Left lung (tissue), 10 donors: ENCODE data around the gene SCAI. TPM values are rescaled to one million over a fixed set of nuclear protein-coding genes. Genes with fewer than 3 reads are reported as not detected.
A peak's percentile ranks its signal among the peaks of the same experiment; 100 is the strongest.

ENCODE experiments used
- ATAC-seq: fragments of 200-7000 bp; cut with Tn5 transposase; one replicate; pipeline ENCODE4 v1.9.1; 2020; ENCODE audit warnings: moderate library complexity
- DNase-seq, 4 donors: peaks; one replicate each; pipeline ENCODE4 v3.0.0-alpha.2; 2013 to 2020
- H3K27ac ChIP-seq, 2 donors: fragments of 200-600 bp; sonication (generic) in 1 of 2; one replicate each; pipeline versions ENCODE4 v1.5.0 to v1.8.0; 2020 to 2021
- H3K27me3 ChIP-seq, 2 donors: fragments of 200-600 bp; sonication (generic) in 1 of 2; one replicate each; pipeline versions ENCODE4 v1.5.0 to v1.8.0; 2020 to 2021
- H3K36me3 ChIP-seq, 2 donors: fragments of 200-600 bp; sonication (generic) in 1 of 2; one replicate each; pipeline versions ENCODE4 v1.5.0 to v1.8.0; 2020 to 2021
- H3K4me1 ChIP-seq, 2 donors: fragments of 200-600 bp; one replicate each; pipeline ENCODE4 v1.8.0; 2021
- H3K4me3 ChIP-seq, 2 donors: fragments of 200-600 bp; sonication (generic) in 1 of 2; one replicate each; pipeline versions ENCODE4 v1.5.0 to v1.8.0; 2020 to 2021; ENCODE audit warnings: mild to moderate bottlenecking in 1 of 2
- H3K9me3 ChIP-seq, 2 donors: fragments of 200-600 bp; sonication (generic) in 1 of 2; one replicate each; pipeline versions ENCODE4 v1.5.0 to v1.8.0; 2020 to 2021
- intact Hi-C, 2 donors: fragments of 100-400 bp; cut with DNase I; formaldehyde crosslinking; loops; one replicate each; pipeline versions ENCODE4 v1.11.2 to v1.14.2; 2022
- polyA plus RNA-seq, 6 donors: library from polyadenylated mRNA; unstranded; fragments of 120-200 nt; gene quantifications; one replicate each; pipeline ENCODE4 v1.2.1, GENCODE V29; 2013; ENCODE audit not compliant: insufficient read length in 6 of 6
- total RNA-seq, 2 donors: library from RNA; stranded (reverse); fragmentation: NEBNext Ultra II Directional; extraction: Animal tissue kit (Norgen Biotek cat#: 25700); gene quantifications; one replicate each; pipeline ENCODE4 v1.2.1, GENCODE V29; 2021
- TF ChIP-seq, protein P1 (sequence below), 2 donors: fragments of 200-600 bp; sonication (generic) in 1 of 2; IDR thresholded peaks; one replicate each; pipeline versions ENCODE4 v1.5.0 to v1.8.0; 2021; ENCODE audit warnings: antibody characterized with exemption in 2 of 2
- donor health status: DM: no; HTN: yes; CAD: no.
- donor health status: DM: no; HTN: no; CAD: no.

Gene SCAI
- total and polyA plus RNA-seq, 8 donors = 12.7 to 22.7 (median 15.7) TPM

DNA sequence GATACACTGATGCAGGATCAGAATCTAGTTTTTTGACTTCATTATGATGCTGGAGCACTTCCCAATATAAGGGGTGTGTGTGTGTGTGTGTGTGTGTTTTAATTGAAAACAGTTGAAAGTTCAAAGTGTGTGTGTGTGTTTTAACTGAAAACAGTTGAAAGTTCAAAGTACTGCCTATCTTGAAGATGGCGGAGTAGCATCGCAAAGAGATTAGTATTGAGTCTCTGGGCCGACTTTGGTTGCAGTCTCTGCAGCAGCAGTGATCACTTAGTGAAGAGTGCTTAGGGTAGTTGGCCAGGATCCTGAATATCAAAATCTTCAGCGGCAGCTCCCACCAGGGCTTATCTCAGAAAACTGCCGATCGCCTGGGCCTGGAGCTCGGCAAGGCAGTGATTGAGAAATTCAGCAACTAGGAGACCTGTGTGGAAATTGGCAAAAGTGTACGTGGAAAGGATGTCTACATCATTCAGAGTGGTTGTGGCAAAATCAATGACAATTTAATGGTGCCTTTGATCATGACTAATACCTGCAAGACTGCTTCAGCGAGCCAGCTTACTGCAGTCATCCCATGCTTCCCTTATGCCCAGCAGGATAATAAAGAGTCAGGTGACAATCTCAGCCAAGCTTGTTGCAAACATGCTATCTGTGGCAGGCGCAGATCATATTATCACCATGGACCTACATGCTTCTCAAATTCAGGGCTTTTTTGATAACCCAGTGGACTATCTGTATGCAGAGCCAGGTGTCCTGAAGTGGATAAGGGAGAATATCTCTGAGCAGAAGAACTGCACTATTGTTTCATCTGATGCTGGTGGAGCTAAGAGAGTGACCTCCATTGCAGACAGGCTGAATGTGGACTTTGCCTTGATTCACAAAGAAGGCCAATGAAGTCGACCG is 7.3 kb upstream of the SCAI start:
- TF ChIP-seq, protein P1, sequence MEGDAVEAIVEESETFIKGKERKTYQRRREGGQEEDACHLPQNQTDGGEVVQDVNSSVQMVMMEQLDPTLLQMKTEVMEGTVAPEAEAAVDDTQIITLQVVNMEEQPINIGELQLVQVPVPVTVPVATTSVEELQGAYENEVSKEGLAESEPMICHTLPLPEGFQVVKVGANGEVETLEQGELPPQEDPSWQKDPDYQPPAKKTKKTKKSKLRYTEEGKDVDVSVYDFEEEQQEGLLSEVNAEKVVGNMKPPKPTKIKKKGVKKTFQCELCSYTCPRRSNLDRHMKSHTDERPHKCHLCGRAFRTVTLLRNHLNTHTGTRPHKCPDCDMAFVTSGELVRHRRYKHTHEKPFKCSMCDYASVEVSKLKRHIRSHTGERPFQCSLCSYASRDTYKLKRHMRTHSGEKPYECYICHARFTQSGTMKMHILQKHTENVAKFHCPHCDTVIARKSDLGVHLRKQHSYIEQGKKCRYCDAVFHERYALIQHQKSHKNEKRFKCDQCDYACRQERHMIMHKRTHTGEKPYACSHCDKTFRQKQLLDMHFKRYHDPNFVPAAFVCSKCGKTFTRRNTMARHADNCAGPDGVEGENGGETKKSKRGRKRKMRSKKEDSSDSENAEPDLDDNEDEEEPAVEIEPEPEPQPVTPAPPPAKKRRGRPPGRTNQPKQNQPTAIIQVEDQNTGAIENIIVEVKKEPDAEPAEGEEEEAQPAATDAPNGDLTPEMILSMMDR (IDR thresholded peaks at IDR 0.05) = no peak
- Histone ChIP-seq H3K9me3 (no peaks in the 10 kb centered on the region), H3K4me1 (peaks cover 4 to 18% of the 10 kb centered on the region in 2 donors), H3K4me3 (no peak overlapping the region), H3K27ac (no peak overlapping the region), H3K27me3 (no peaks in the 10 kb centered on the region), H3K36me3 (peaks cover 3 to 65% of the 10 kb centered on the region in 2 donors)
- intact Hi-C loops = loop anchor here in 1 of 2 donors (10.0 kb wide), 1 partner anchor 206 kb away; the partner anchor contains the start of gene GOLGA1
- DNase-seq = no peak
- no peak for ATAC-seq

DNA sequence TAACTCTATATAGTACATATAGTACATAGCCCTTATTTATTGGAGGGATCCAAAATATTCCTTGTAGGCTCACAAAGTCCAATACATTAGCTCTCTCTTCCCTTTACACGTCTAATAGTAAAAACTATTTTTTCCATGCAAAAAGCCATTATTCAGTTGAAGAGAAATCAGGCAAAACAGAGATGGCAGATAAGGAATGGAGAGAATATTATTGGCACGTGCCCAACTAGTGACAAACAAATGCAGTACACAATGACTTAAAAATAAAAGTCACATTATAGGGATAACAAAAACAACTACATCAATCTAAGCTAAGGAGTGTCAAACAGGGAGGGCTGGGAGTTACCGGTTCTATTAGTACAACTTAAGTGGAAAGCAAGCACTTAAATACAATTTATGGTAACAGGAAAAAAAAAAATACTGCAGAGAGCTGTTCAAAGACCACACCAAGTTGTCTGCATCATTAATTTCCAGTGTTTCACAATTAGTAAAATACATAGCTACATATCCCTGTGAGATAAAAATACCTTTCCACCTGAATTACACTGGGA is 4.1 kb upstream of the SCAI start:
- intact Hi-C loops = no loop called here
- TF ChIP-seq, protein P1 (IDR thresholded peaks at IDR 0.05) = no peak
- H3K36me3 ChIP-seq = peaks cover 3 to 35% of the 10 kb centered on the region in 2 donors
- no peak overlapping the region for H3K4me3 ChIP-seq
- H3K27me3 ChIP-seq = no peaks in the 10 kb centered on the region
- H3K27ac ChIP-seq = no peak overlapping the region
- DNase-seq = no peak
- no peaks in the 10 kb centered on the region for H3K9me3 ChIP-seq
- ATAC-seq = peak; percentile 5
- H3K4me1 ChIP-seq = peaks cover 4 to 26% of the 10 kb centered on the region in 2 donors

DNA sequence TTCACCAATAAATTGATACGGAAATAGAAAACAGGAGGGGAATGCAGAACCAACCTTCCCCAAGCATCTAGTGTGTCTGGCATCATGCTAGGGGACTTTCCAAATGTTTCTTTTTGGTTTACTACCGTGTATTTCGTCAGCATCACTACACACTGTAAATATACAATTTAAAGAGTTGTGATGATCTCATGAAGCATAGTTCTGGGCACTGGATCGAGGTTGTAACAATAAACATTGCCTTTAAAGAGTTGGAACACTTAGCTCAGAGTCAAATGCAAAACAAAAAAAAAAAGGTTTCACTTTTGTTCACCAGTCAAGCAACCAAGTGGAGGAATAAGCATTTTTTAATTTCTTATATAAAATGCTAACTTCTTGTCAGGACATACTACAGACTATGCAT is 2.9 kb upstream of the SCAI start:
- intact Hi-C loops = no loop called here
- DNase-seq = peak in 1 of 4 donors; percentile 33
- peak overlapping the region in 1 of 2 donors; percentile 19 for H3K27ac ChIP-seq

DNA sequence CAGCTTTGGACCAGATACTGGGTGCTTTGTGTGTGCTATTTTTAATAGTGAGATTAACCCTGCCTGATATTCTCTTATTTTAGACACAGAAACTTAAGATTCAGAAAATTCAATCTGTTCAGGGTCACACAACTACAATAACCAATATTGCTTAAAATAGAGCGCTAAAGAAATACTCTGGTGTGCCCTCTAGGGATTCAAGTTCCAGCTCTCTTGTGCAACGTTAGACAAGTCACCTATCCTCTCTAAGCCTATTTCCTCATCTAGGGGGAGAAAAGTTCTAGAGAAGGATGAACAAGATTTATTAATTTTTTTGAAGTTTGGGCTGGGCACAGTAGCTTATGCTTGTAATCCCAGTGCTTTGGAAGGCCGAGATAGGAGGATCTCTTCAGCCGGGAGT is 2.1 kb upstream of the SCAI start:
- TF ChIP-seq, protein P1 (IDR thresholded peaks at IDR 0.05) = no peak
- Histone ChIP-seq H3K9me3 (no peaks in the 10 kb centered on the region), H3K4me1 (peaks cover 4 to 36% of the 10 kb centered on the region in 2 donors), H3K4me3 (no peak overlapping the region), H3K27ac (no peak overlapping the region), H3K27me3 (no peaks in the 10 kb centered on the region), H3K36me3 (peaks cover 0 to 14% of the 10 kb centered on the region in 2 donors)
- ATAC-seq (no peak), DNase-seq (no peak)
- intact Hi-C loops = no loop called here

More for the DNA sequence above, 2.9 kb upstream of the SCAI start:
- TF ChIP-seq, protein P1 (IDR thresholded peaks at IDR 0.05) = no peak
- Histone ChIP-seq H3K4me3 (no peak overlapping the region), H3K36me3 (peaks cover 0 to 22% of the 10 kb centered on the region in 2 donors), H3K9me3 (no peaks in the 10 kb centered on the region), H3K27me3 (no peaks in the 10 kb centered on the region), H3K4me1 (peaks cover 4 to 36% of the 10 kb centered on the region in 2 donors)
- no peak for ATAC-seq
